ENCODE data around the gene PSG6.
"Not testable (repeated sequence)": the region's sequence is repeated elsewhere in the genome, so short reads cannot be mapped to it uniquely, and the experiment has no call there.

PSG6 gene

GRCh38 chr19:42900561-42900960 lies 17.1 kb downstream of the PSG6 start:
- not testable (repeated sequence) for H3K9ac ChIP-seq (ENCODE audit: low read length); H3K9me3 ChIP-seq (ENCODE audit: insufficient read depth, low read length); H3K36me3 ChIP-seq (ENCODE audit: low read length); H3F3A ChIP-seq (ENCODE audit: insufficient read depth); H3K9me2 ChIP-seq (replicated peaks; ENCODE audit: insufficient read depth, low read length); H3K27me3 ChIP-seq (ENCODE audit: low read length); H2AFZ ChIP-seq (ENCODE audit: low read depth, low read length, severe bottlenecking); H3K4me2 ChIP-seq (ENCODE audit: low read depth, low read length, poor library complexity, severe bottlenecking); H3K27ac ChIP-seq (ENCODE audit: low read depth, low read length); H3K4me3 ChIP-seq (ENCODE audit: insufficient read depth, low read length, poor library complexity, severe bottlenecking); H3K79me2 ChIP-seq (ENCODE audit: insufficient read depth, low read length); H4K20me1 ChIP-seq (ENCODE audit: low read depth, low read length)

GRCh38 chr19:42899674-42900073 lies 18.0 kb downstream of the PSG6 start:
- not testable (repeated sequence) for H3K9ac ChIP-seq (ENCODE audit: low read length); H3K4me3 ChIP-seq (ENCODE audit: insufficient read depth, low read length, poor library complexity, severe bottlenecking); H3K27ac ChIP-seq (ENCODE audit: low read depth, low read length); H3K79me2 ChIP-seq (ENCODE audit: insufficient read depth, low read length); H2AFZ ChIP-seq (ENCODE audit: low read depth, low read length, severe bottlenecking); H3K4me2 ChIP-seq (ENCODE audit: low read depth, low read length, poor library complexity, severe bottlenecking); H3K36me3 ChIP-seq (ENCODE audit: low read length); H3K27me3 ChIP-seq (ENCODE audit: low read length); H3F3A ChIP-seq (ENCODE audit: insufficient read depth); H3K9me3 ChIP-seq (ENCODE audit: insufficient read depth, low read length); H3K9me2 ChIP-seq (replicated peaks; ENCODE audit: insufficient read depth, low read length); H4K20me1 ChIP-seq (ENCODE audit: low read depth, low read length)

GRCh38 chr19:42899110-42899509 lies 18.6 kb downstream of the PSG6 start:
- not testable (repeated sequence) for H3K79me2 ChIP-seq (ENCODE audit: insufficient read depth, low read length); H3K4me2 ChIP-seq (ENCODE audit: low read depth, low read length, poor library complexity, severe bottlenecking); H3K4me3 ChIP-seq (ENCODE audit: insufficient read depth, low read length, poor library complexity, severe bottlenecking); H3K9ac ChIP-seq (ENCODE audit: low read length); H4K20me1 ChIP-seq (ENCODE audit: low read depth, low read length); H2AFZ ChIP-seq (ENCODE audit: low read depth, low read length, severe bottlenecking); H3K36me3 ChIP-seq (ENCODE audit: low read length); H3K9me3 ChIP-seq (ENCODE audit: insufficient read depth, low read length); H3F3A ChIP-seq (ENCODE audit: insufficient read depth); H3K27ac ChIP-seq (ENCODE audit: low read depth, low read length); H3K27me3 ChIP-seq (ENCODE audit: low read length); H3K9me2 ChIP-seq (replicated peaks; ENCODE audit: insufficient read depth, low read length)

- not testable (repeated sequence) for H3K9ac ChIP-seq (ENCODE audit: low read length); H3K36me3 ChIP-seq (ENCODE audit: low read length); H3K4me2 ChIP-seq (ENCODE audit: low read depth, low read length, poor library complexity, severe bottlenecking); H3K9me3 ChIP-seq (ENCODE audit: insufficient read depth, low read length); H3K9me2 ChIP-seq (replicated peaks; ENCODE audit: insufficient read depth, low read length); H3K4me3 ChIP-seq (ENCODE audit: insufficient read depth, low read length, poor library complexity, severe bottlenecking); H3K27me3 ChIP-seq (ENCODE audit: low read length); H4K20me1 ChIP-seq (ENCODE audit: low read depth, low read length); H3F3A ChIP-seq (ENCODE audit: insufficient read depth); H3K79me2 ChIP-seq (ENCODE audit: insufficient read depth, low read length); H3K27ac ChIP-seq (ENCODE audit: low read depth, low read length); H2AFZ ChIP-seq (ENCODE audit: low read depth, low read length, severe bottlenecking)
Observed at GRCh38 chr19:42898656-42899055, 19.0 kb downstream of the PSG6 start.

GRCh38 chr19:42897729-42898128 lies 20.0 kb downstream of the PSG6 start:
- not testable (repeated sequence) for H3K4me2 ChIP-seq (ENCODE audit: low read depth, low read length, poor library complexity, severe bottlenecking); H3K27ac ChIP-seq (ENCODE audit: low read depth, low read length); H3K4me3 ChIP-seq (ENCODE audit: insufficient read depth, low read length, poor library complexity, severe bottlenecking); H3K36me3 ChIP-seq (ENCODE audit: low read length); H3K9me2 ChIP-seq (replicated peaks; ENCODE audit: insufficient read depth, low read length); H3K27me3 ChIP-seq (ENCODE audit: low read length); H3F3A ChIP-seq (ENCODE audit: insufficient read depth); H3K79me2 ChIP-seq (ENCODE audit: insufficient read depth, low read length); H2AFZ ChIP-seq (ENCODE audit: low read depth, low read length, severe bottlenecking); H3K9ac ChIP-seq (ENCODE audit: low read length); H3K9me3 ChIP-seq (ENCODE audit: insufficient read depth, low read length); H4K20me1 ChIP-seq (ENCODE audit: low read depth, low read length)

- H3K27ac ChIP-seq (ENCODE audit: low read depth, low read length); H3F3A ChIP-seq (ENCODE audit: insufficient read depth); H3K79me2 ChIP-seq (ENCODE audit: insufficient read depth, low read length); H3K9me2 ChIP-seq (replicated peaks; ENCODE audit: insufficient read depth, low read length); H3K9me3 ChIP-seq (ENCODE audit: insufficient read depth, low read length); H3K4me2 ChIP-seq (ENCODE audit: low read depth, low read length, poor library complexity, severe bottlenecking); H4K20me1 ChIP-seq (ENCODE audit: low read depth, low read length); H3K4me3 ChIP-seq (ENCODE audit: insufficient read depth, low read length, poor library complexity, severe bottlenecking); H3K9ac ChIP-seq (ENCODE audit: low read length); H3K36me3 ChIP-seq (ENCODE audit: low read length); H2AFZ ChIP-seq (ENCODE audit: low read depth, low read length, severe bottlenecking); H3K27me3 ChIP-seq (ENCODE audit: low read length): not testable (repeated sequence)
Observed at GRCh38 chr19:42890446-42890845, 27.2 kb downstream of the PSG6 start.

GRCh38 chr19:42887876-42888445 lies 29.7 kb downstream of the PSG6 start:
- H2AFZ ChIP-seq (ENCODE audit: low read depth, low read length, severe bottlenecking); H3K9ac ChIP-seq (ENCODE audit: low read length); H3K4me2 ChIP-seq (ENCODE audit: low read depth, low read length, poor library complexity, severe bottlenecking); H3F3A ChIP-seq (ENCODE audit: insufficient read depth); H3K79me2 ChIP-seq (ENCODE audit: insufficient read depth, low read length); H3K9me3 ChIP-seq (ENCODE audit: insufficient read depth, low read length); H4K20me1 ChIP-seq (ENCODE audit: low read depth, low read length); H3K36me3 ChIP-seq (ENCODE audit: low read length); H3K27ac ChIP-seq (ENCODE audit: low read depth, low read length); H3K27me3 ChIP-seq (ENCODE audit: low read length); H3K9me2 ChIP-seq (replicated peaks; ENCODE audit: insufficient read depth, low read length); H3K4me3 ChIP-seq (ENCODE audit: insufficient read depth, low read length, poor library complexity, severe bottlenecking): not testable (repeated sequence)

- not testable (repeated sequence) for H4K20me1 ChIP-seq (ENCODE audit: low read depth, low read length); H3K4me2 ChIP-seq (ENCODE audit: low read depth, low read length, poor library complexity, severe bottlenecking); H2AFZ ChIP-seq (ENCODE audit: low read depth, low read length, severe bottlenecking); H3K27me3 ChIP-seq (ENCODE audit: low read length); H3K9ac ChIP-seq (ENCODE audit: low read length); H3K36me3 ChIP-seq (ENCODE audit: low read length); H3K79me2 ChIP-seq (ENCODE audit: insufficient read depth, low read length); H3K9me2 ChIP-seq (replicated peaks; ENCODE audit: insufficient read depth, low read length); H3F3A ChIP-seq (ENCODE audit: insufficient read depth); H3K27ac ChIP-seq (ENCODE audit: low read depth, low read length); H3K4me3 ChIP-seq (ENCODE audit: insufficient read depth, low read length, poor library complexity, severe bottlenecking); H3K9me3 ChIP-seq (ENCODE audit: insufficient read depth, low read length)
Observed at GRCh38 chr19:42882730-42883129, 35.0 kb downstream of the PSG6 start.

All from SU-DHL-6 (cell line).